RWPE2 (cell line): ENCODE measurements around the gene ANKRD52.

Experiments
- ATAC-seq: fragments of 200-7000 bp; cut with Tn5 transposase; 3 replicates; pipeline ENCODE4 v1.9.1; 2021; ENCODE audit warnings: low read depth
- DNase-seq: peaks from one replicate; pipeline ENCODE4 v3.0.0-alpha.2; 2020; ENCODE audit warnings: low spot score
- H3K27ac ChIP-seq: fragments of 450-650 bp; 2 replicates; pipeline ENCODE4 v1.5.1; 2017; ENCODE audit warnings: mild to moderate bottlenecking; ENCODE audit not compliant: poor library complexity, severe bottlenecking
- H3K27me3 ChIP-seq: fragments of 250-450 bp; sonication (Bioruptor Pico); 2 replicates; pipeline ENCODE4 v1.5.1; 2021; ENCODE audit warnings: mild to moderate bottlenecking, moderate library complexity; ENCODE audit not compliant: insufficient read depth, poor library complexity, severe bottlenecking
- H3K36me3 ChIP-seq: fragments of 250-450 bp; sonication (Bioruptor Pico); 2 replicates; pipeline ENCODE4 v1.5.1; 2020; ENCODE audit warnings: low read depth, mild to moderate bottlenecking, moderate library complexity
- H3K4me1 ChIP-seq: fragments of 250-450 bp; sonication (Bioruptor Pico); 2 replicates; pipeline ENCODE4 v1.5.1; 2021; ENCODE audit warnings: mild to moderate bottlenecking, moderate library complexity; ENCODE audit not compliant: insufficient read depth, poor library complexity, severe bottlenecking
- H3K4me3 ChIP-seq: fragments of 250-450 bp; sonication (Bioruptor Pico); 2 replicates; pipeline ENCODE4 v1.5.1; 2021; ENCODE audit warnings: mild to moderate bottlenecking, moderate library complexity; ENCODE audit not compliant: severe bottlenecking
- H3K9me3 ChIP-seq: fragments of 250-450 bp; sonication (Bioruptor Pico); 2 replicates; pipeline ENCODE4 v1.5.1; 2021; ENCODE audit warnings: mild to moderate bottlenecking, moderate library complexity; ENCODE audit not compliant: severe bottlenecking
- TF ChIP-seq, protein P1 (sequence below): fragments of 450-650 bp; IDR thresholded peaks from one replicate; pipeline ENCODE4 v1.5.1; 2017; ENCODE audit warnings: mild to moderate bottlenecking, moderate library complexity; ENCODE audit not compliant: poor library complexity, severe bottlenecking

The ANKRD52 gene

GRCh38 chr12:56221757-56222530, 36.2 kb downstream of the ANKRD52 start, which contains the start of gene RNF41:
Gene RNF41 (minus strand): TSS chr12:56221922. CDS start chr12:56214047, 7,875 bp downstream.
- DNase-seq (peak; percentile 96), ATAC-seq (peak; percentile 79)
- Histone ChIP-seq H3K4me3 (peak within 1 kb of the TSS; percentile 79), H3K9me3 (no peaks in the 10 kb centered on the region), H3K27me3 (no peaks in the 10 kb centered on the region), H3K4me1 (peaks cover 3% of the 10 kb centered on the region), H3K27ac (peak within 1 kb of the TSS; percentile 81), H3K36me3 (peaks cover 2% of the 10 kb centered on the region)
- TF ChIP-seq, protein P1, sequence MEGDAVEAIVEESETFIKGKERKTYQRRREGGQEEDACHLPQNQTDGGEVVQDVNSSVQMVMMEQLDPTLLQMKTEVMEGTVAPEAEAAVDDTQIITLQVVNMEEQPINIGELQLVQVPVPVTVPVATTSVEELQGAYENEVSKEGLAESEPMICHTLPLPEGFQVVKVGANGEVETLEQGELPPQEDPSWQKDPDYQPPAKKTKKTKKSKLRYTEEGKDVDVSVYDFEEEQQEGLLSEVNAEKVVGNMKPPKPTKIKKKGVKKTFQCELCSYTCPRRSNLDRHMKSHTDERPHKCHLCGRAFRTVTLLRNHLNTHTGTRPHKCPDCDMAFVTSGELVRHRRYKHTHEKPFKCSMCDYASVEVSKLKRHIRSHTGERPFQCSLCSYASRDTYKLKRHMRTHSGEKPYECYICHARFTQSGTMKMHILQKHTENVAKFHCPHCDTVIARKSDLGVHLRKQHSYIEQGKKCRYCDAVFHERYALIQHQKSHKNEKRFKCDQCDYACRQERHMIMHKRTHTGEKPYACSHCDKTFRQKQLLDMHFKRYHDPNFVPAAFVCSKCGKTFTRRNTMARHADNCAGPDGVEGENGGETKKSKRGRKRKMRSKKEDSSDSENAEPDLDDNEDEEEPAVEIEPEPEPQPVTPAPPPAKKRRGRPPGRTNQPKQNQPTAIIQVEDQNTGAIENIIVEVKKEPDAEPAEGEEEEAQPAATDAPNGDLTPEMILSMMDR = peak; percentile 10

DNA sequence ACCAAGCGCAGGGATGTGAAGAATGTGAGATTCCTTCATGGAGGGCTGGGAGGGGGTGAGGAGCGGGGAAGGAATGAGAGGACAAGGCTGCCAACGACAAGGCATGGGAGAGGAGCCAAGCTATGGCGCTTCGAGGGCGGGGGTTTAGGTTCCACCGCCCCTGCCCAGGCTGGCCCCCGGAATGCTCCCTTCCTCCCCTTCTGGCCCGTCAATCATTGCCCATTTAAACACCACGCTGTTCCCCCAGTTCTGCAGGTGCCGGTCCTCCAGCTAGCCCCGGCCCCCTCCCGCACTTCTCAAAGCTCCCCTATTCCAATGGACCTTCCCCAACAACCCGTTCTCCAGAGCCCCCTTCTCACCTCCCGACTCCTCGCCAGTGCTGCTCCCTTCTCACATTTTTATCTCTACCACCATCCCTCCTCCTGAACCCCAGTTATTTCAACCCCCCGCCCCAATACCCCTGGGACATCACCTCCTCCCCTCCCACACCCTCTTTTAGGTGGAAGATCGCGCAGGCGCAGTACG, 36.9 kb downstream of the ANKRD52 start:
- Histone ChIP-seq H3K27me3 (no peaks in the 10 kb centered on the region), H3K27ac (peak overlapping the region; percentile 81), H3K4me1 (peaks cover 3% of the 10 kb centered on the region), H3K36me3 (peaks cover 5% of the 10 kb centered on the region), H3K4me3 (peak overlapping the region; percentile 79), H3K9me3 (no peaks in the 10 kb centered on the region)
- DNase-seq = no peak
- TF ChIP-seq, protein P1 = no peak
- ATAC-seq = peak; percentile 8; the same call in 1 of the 3 replicates

- DNase-seq = no peak
- peaks cover 7% of the 10 kb centered on the region for H3K36me3 ChIP-seq
Measured at GRCh38 chr12:56220611-56221231, 37.5 kb downstream of the ANKRD52 start.

DNA sequence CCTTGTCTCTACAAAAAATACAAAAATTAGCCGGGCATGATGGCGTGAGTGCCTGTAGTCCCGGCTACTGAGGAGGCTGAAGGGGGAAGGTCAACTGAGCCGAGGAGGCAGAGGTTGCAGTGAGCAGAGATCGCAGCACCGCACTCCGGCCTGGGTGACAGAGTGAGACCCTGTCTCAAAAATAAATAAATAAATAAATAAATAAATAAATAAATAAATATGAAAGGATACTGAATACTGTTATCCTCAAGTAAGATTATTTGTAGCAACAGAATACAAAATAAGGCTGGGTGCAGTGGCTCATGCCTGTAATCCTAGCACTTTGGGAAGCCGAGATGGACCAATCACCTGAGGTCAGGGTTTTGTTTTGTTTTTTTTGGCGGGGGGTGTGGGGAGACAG, 38.3 kb downstream of the ANKRD52 start:
- DNase-seq (no peak), ATAC-seq (no peak)
- H3K4me1 ChIP-seq = peaks cover 3% of the 10 kb centered on the region
- H3K27ac ChIP-seq = peak overlapping the region; percentile 81
- H3K27me3 ChIP-seq = no peaks in the 10 kb centered on the region
- peaks cover 13% of the 10 kb centered on the region for H3K36me3 ChIP-seq
- TF ChIP-seq, protein P1 = no peak
- no peaks in the 10 kb centered on the region for H3K9me3 ChIP-seq
- H3K4me3 ChIP-seq = no peak overlapping the region

More at GRCh38 chr12:56220611-56221231, 37.5 kb downstream of the ANKRD52 start:
- no peak for ATAC-seq
- Histone ChIP-seq H3K4me1 (peaks cover 3% of the 10 kb centered on the region), H3K27ac (peak overlapping the region; percentile 81), H3K4me3 (peak overlapping the region; percentile 79), H3K9me3 (no peaks in the 10 kb centered on the region), H3K27me3 (no peaks in the 10 kb centered on the region)
- TF ChIP-seq, protein P1 = no peak
